Daoy (cell line): Measurements from ENCODE around the gene XCL2. TPM values are rescaled to one million over a fixed set of nuclear protein-coding genes. Genes with fewer than 3 reads are reported as not detected.

Source experiments
- total RNA-seq: library from RNA; depleted of rRNA; stranded (reverse); fragments of >200 nt; shearing (Covaris generic); gene quantifications from 2 replicates; pipeline ENCODE4 v1.2.3, GENCODE V29; 2014; rRNA removed

Gene XCL2
- total RNA-seq, 1 experiment from 2014 or later: not detected

Other genes starting within 250 kb of the XCL2 start
- not detected in 2 replicates for gene XCL1, start 32.6 kb upstream of the XCL2 start, total RNA-seq
- 0.24 and 0.69 TPM in 2 replicates for gene DPT, start 185.2 kb upstream of the XCL2 start, total RNA-seq